GM19035 (cell line): ENCODE data around the gene ARHGEF4.

Experiments used
- ATAC-seq: cut with Tn5 transposase; IDR thresholded peaks from one replicate; pipeline ENCODE4 v1.9.1; 2021; ENCODE audit not compliant: unreplicated experiment

ARHGEF4 gene

DNA sequence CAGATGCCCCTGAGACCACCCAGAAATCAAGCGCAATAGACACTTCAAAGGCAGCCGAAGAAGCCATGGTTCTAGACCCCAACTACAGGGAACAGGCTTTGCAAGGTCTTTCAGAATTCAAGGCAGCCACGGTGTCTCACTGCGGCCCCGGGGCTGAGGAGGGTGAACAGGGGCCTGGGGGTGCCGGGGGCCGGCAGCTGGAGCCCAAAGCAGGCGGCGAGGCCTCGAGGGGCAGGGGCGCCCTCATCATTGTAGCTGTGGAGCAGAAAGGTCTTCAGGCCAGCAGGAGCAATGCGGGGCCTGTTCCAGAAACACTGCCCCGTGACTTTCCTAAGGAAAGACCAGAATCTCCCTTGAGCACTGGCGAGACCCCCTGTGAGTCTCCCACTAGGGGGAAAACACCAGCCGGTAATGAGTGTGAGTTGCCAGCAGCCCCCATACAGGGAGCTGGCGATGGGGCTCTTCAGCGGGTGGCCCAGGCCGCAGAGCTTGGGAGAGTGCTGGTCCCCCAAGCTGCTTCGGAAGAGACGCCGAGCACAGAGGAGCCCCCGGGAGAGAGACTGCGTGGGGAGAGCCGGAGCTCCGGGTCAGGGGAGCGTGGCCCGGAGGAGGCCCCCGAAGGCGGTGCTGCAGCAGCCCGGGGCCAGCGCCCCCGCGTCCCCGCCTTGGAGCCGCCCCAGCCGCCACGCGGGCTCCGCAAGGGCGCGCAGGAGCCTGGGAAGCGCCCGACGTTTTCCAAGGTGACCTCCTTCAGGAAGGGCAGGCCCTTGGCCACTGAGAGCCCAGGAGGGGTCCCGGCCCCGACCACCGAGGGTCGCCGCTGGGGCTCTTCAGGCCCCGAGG is 79.1 kb downstream of the ARHGEF4 start:
- ATAC-seq = no peak

DNA sequence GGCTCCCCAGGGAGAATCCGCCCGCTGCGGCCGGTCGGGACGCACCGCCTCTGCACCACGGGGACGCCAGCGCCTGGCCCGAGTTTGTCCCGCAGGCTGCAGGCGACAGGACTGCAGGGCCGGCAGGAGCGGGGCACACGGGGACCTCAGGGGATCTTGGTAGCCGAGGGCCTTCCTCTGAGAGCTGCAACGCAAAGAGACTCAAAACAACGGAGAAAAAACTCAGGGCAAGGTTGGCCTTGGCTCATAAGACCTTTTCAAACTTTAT is 79.7 kb downstream of the ARHGEF4 start:
- ATAC-seq = no peak

DNA sequence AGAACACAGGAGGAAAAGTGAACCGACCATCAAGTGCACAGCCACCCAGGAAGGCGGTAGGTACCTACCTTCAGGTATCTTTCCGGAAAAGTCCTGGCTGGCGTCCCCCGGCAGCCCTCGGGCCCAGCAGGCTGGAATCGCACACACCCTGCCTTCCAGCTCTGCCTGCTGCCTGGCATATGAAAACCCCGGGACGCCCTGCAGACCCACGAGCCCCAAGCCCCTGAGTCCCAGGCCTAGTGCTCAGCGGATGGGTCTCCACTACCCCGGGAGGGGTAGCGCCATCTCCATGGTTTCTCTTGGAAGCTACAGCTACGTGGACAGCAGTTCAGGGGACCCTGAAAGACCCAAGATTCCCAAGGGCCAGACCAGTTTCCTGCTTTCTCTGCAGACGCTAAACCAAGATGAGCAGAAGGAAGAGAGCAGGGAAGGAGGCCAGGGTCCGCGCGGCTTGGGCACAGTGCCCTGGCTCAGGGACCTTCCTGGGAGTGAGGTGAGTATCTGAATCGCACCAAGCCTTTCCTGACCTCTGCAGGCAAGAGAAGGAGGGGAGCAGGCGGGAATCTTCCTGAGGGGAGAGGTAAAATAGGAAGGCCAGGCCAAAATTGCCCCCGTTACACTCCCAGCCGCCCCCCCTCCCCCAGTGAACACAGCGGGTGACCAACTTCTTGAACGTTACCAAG is 80.4 kb downstream of the ARHGEF4 start:
- ATAC-seq = no peak

DNA sequence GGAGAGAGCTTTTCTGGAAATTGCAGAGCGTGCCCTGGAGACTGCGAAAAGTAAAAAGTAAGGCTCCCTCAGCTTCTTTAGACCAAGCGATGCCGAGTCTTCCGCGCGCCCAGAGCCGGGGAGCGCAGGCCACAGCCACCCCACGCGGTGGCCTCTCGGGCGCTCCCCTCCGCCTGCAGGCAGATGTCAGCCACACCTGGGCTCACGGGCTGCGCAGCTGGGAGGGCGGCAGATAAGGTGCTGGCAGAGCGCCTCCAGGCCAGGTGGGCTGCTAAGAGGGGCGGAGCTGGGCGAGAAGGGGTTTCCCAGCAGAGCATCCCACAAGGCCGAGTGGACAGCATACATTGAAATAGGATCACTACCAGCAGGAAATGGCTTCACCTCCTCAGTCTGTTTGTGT is 81.7 kb downstream of the ARHGEF4 start:
- no peak for ATAC-seq

DNA sequence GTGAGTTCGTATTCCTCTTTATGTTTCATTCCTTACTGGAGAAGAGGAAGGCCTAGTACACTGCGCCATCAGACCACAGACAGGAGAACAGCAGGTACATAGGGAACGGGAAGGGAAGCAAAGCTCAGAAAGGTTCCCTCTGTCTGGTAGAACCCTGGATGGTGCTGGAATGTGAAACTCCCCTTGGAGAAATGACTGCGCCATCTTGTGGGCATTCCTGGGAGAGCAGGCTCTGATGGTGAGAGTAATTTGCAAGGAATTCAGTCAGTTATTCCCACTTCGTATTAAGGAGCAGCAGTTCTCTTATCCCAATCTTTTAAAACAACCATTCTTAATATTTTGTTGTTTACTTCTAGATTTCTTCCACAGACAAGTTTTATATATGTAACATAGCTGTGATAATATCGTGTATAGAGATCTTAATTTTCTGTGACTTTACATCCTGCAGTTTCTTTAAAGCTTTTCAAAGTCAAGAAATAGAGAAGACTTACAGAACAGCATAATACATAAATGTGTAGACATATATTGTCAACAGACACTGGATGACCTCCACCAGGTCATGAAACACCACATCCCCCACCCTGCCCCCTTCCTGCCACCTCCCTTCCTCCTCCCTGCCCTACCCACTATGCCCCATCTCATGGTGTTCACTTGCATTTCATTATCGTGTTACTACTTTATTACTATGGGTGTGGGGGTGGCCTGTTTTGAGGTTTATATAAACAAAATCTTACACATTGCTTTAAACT is 83.9 kb downstream of the ARHGEF4 start:
- no peak for ATAC-seq

DNA sequence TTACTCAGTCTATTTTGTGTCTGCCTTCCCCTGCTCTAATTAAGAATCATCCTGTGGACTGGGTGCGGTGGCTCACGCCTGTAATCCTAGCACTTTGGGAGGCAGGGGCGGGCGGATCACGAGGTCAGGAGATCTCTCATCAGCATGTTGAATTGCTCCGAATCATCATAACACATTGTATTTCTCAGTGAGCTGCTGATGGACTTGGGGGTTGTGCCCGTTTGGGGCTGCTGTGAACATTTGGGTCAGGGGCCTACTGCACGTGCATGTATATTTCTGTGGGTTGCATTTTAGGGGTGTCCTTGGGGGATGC is 84.4 kb downstream of the ARHGEF4 start:
- ATAC-seq = no peak

DNA sequence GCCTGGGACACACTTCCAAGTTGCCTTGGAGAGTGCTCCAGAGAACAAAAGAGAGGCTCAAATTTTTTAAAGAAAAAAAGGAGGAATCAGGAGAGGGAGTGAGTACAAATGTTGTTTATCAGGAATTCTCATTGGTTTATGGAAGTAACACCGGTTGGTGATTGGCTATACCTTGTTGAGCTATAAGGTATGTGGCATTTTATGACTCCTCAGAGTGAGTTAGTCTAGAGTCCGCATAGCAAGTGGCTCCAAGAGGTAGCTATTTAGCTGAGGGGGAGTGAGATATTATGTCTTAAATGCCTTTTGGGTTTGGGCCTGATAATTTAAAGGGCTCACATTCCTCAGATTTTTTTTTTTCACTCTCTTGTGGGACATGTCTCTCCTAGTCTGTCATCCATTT is 85.7 kb downstream of the ARHGEF4 start:
- ATAC-seq = no peak

DNA sequence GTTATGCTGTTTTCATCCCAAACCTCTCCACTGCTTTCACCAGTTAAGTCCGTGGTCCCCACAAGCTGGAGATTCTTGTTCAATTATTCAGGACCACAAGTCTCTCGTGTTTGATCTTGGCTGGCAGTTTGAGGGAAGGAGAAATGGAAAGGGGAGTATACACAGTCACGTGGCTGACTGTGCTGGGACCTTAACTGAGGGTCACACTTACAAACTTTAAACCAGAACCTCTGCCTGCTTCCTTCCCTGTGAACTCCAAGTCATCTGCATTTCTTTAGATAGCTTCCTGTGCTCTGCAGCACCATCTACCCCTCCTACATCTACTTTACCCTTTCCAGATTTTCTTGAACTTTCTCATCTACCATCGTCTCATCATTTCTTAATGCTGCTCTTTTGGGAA is 91.7 kb downstream of the ARHGEF4 start:
- ATAC-seq = no peak

DNA sequence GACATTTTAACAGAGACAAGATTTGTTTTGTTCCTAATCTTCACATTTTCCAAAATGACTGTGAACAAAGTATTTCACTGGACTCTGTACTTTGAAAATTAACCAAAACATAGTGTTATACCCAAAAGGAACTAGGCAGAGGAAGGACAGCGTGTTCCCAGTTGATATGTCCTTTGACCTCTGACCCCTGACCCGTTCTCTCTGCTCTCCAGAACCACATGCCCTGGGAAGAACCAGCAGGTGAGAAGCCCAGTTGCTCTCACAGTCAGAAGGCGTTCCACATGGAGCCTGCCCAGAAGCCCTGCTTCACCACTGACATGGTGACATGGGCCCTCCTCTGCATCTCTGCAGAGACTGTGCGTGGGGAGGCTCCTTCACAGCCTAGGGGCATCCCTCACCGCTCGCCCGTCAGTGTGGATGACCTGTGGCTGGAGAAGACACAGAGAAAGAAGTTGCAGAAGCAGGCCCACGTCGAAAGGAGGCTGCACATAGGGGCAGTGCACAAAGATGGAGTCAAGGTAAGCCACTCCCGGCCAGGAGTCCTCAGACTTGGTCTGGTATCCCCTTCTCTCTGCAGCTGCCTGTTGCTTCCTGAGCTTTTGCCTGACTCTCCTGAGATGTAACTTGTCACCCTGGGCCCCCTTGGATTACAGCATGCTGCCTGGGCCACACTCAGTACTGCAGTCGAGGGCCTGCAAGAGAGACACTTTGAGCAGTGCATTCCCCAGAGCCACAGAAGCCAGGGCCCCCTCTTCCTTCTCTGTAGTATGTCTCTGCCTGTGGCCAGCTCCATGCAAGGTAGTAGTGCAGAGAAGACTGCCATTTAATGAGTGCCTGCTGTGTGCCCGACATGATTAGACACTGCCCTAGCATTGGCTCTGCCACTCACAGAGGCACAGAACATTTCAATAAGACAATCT is 94.3 kb downstream of the ARHGEF4 start:
- ATAC-seq = no peak

DNA sequence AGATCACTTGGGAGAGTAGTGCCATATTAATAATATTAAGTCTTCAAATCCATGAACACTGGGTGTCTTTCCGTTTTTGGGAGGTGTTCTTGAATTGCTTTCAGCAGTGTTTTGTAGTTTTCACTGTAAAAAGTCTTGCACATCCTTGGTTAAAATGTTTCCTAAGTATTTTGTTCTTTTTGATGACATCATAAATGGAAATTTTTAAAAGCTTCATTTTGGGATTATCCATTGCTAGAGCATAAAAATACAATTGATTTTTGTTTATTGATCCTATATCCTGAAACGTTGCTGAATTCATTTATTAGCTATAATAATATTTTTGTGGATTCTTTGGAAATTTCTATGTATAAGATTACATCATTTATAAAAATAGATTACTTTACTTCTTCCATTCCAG is 96.8 kb downstream of the ARHGEF4 start:
- ATAC-seq = no peak

DNA sequence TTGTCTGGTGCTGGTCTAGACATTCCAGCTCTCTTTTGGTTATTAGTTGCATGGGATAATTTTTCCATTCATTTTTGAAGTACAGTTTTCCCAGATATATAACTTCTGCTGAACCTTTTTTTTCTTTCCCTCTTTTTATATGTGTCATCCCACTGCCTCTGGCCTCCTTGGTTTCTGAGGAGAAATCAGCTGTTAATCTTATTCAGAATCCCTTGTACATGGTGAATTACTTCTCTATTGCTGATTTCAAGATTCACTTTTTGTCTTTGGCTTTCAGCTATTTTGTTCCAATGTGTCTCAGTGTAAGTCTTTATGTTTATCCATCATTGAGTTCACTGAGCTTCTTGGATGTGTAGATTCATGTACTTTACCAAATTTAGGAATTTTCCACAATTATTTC is 99.7 kb downstream of the ARHGEF4 start:
- ATAC-seq = no peak

DNA sequence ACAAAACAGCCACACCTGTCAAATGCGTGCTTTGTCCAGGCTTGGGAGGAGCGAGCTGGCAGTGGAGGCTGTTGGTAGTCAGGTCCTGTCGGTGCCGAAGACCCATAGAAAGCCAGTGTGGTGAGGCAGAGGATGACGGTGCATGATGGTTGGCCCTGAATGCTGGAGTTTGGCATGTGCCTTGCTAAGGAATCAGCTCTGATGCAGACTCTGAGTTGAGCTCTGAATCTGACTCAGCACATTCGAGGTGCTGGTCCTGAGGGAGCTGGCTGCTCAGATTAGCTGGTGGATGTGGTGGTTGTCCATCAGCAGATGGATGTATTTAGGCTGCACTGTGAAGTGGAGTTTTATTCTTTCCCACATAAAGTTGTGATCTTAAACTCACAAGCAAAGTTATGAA is 111.3 kb downstream of the ARHGEF4 start:
- ATAC-seq = no peak

DNA sequence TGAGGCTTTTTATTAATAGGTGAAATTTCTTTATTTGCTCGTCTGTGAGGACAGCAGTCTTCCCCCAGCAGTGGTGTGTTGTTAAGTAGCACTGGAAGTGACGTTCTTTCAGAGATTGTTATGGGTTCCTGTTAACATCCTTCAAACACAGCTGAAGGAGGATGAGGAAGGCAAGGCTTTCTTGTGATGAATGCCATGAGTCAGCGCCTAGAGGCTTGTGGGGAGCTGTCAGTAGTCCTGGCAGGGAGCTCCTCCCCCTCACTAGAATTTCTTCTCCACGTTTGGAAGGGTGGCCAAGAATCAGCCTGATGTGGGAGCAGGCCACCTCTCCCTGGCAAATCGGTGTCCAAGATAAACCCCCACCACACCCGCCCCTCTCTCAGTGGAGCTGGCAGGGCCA is 113.2 kb downstream of the ARHGEF4 start:
- no peak for ATAC-seq

DNA sequence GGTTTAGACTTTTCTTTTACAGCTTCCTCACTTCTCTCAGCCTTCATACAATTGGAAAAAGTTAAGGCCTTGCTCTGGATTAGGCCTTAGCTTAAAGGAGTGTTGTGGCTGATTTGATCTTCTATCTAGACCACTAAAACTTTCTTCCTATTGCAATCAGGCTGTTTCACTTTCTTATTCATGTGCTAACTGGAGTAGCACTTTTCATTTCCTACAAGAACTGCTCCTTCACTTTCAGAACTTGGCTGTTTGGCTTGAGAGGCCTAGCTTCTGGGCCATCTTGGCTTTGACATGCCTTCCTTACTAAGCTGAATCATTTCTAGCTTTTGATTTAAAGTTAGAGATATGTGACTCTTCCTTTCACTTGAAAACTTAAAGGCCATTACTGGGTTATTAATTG is 114.3 kb downstream of the ARHGEF4 start:
- ATAC-seq = no peak

DNA sequence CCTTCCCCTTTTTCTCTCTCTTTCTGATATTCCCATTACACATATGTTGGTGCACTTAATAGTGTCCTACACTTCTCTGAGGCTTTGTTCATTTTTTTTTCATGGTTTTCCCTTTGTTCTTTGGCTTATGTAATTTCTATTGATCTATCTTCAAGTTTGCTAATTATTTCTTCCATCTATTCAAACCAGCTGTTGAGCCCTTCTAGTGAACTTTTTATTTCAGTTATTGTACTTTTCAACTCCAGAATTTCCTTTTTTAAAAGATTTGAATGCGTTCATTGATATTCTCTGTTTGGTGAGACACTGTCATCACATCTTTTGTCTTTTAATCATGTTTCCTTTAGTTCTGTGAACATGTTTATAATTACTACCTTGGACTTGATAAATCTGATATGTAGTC is 118.2 kb downstream of the ARHGEF4 start:
- no peak for ATAC-seq

DNA sequence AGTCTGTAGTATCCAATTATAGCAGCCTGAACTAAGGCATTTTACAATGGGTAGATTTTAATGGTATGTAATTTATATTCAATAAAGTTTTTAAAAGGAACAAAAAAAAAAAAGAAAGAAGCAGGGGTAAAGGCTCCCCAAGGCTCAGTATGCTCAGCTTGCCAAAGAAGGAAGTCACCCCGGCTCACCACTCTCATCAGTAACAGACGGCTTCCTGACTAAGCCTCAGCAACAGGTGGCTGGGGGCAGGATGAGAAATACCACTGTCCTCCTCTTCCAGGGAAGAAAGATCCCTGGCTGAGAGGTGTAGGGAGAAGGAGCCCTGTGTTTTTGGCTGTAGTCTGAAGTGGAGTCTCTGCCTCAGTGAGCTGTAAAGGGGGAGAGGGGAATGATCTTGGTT is 121.2 kb downstream of the ARHGEF4 start:
- ATAC-seq = no peak

DNA sequence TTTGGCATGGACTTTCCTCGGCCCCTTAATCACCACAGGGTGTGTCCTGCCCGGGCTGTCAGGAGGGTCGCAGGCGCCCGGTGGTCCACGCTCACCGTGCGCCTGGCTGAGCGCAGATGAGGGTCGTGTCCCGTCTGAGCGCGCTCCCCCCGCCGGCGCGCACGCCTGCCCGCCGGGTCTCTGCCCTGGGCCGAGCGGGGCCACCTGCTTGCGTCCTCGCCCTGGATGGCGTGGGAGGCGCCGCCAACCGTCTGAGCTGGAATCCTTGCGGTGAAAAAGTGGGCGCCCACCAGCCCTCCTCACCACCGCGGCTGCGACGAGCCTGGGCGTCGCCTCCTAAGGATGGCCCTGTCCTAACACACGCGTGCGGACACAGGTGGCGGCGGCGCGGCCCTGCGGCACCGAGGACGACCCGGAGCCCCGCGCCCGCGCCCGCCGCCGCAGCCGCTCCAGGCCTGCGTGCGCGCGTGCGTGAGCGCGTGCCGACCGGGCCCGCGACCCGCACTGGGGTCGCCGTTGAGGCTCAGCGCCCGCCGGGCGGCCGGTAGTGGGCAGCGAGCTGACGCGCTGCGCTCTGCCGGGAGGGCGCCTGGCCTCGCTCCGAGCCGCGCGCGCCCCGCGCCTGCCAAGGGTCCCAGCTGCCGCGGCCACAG is 126.6 kb downstream of the ARHGEF4 start:
- no peak for ATAC-seq

DNA sequence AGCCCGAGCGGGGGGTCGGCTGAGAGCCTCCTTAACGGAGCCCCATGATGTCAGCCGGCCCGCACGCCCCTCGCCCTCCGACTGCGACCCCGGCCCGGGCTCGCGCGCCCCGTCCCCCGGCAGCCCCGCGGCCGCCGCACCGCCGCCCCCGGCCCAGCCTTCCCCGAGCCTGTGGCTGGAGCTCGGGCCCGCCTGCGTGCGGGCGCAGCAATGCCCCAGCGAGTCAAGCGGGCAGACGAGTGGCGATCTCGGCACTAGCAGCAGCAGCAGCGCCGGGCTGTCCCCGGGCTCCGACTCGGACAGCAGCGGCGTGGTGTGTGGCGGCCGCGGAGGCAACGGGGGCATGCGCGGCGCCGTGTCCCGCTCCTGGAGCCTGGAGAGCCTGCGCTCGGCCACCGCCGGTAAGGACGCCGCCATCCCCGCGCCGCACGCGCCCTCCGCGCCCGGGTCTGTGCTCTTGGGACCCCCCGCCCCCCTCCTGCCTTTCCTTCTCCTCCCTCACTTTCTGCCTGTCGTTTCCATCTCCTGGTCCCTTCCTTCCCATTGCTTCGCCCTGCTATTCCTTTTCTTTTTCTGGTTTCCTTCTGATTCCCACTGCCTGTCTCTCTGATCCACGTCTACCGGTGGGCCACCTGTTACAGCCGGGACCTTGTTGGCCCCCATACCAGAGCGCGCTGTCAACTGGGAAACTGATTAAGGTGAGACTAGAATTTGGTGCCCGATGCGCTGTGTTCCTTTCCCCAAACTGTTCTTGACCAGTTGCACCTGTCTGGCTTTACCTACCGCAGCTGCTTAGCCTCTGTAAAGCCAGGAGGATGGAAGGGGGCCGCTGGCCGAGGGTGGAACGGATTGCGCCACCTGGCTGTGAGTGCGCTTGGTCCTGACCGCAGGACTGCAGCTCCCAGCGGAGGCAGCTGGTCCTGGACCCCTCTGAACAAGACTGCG is 127.4 kb downstream of the ARHGEF4 start:
- no peak for ATAC-seq

DNA sequence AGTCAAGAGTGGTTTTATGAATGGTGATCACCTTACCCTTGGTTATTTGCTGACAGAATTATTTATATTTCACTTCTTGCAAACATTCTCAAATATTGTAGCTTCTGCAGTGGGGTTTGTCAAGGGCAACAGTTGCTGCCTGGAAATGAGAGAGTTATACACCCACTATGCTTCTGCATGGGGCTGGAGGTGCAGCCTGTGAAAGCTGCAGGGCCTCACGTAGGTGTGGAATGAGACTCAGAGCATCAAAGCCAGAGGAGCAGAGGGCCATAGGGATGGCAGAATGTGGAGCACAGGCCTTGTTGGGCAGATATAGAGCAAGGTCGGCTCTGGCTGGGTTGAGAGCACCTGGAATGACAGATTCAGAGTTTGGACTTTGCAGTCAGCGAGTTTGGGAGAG is 128.2 kb downstream of the ARHGEF4 start:
- no peak for ATAC-seq
